OCI-LY3 (cell line): ENCODE measurements around the gene C11orf21.

Source experiments
- CTCF ChIP-seq: fragments of 200-600, 300-600 bp; sonication (generic); IDR thresholded peaks from 2 replicates; pipeline ENCODE4 v1.5.1; 2014; ENCODE audit warnings: antibody characterized with exemption, low read length, low read depth
- EZH2phosphoT487 ChIP-seq: fragments of 200-600 bp; shearing (Covaris generic); IDR thresholded peaks from 2 replicates; pipeline ENCODE4 v1.6.1; 2018; ENCODE audit warnings: antibody characterized with exemption, mixed run types, low read depth

DNA sequence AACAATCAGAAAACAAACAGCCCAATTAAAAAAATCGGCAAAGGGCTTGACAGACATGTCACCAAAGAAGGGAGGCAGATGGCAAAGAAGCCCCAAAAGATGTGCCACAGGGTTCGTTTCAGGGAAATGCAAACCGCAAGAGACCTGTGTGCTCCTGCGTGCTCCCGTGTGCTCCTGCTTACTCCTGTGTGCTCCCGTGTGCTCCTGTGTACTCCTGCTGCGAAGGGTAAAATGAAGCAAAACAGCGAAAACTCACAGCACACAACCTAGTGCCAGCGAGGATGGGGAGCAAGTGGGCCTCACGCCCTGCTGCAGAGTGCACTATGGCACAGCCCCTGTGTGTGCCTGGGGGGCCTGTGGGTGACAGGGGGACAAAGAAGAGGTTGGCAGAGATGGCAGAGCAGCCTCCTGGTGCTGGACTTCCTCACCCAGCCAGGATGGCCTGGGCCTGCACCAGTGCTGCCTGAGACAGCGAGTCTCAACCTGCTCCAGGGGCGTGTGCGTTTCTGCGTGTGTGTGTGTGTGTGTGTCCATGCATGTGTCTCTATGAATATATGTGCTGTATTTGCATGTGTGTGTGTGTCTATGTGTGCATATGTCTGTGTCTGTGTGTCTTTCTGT lies 45.3 kb downstream of the C11orf21 start:
- TF ChIP-seq CTCF = no peak
- no peak for TF ChIP-seq EZH2phosphoT487
